Activated naive CD8-positive, alpha-beta T cell treated with anti-CD3 and anti-CD28 coated beads, Interleukin-2, amount 50 U/mL, for 16 hours (primary cell): ENCODE data around the gene RBFOX1.

Source experiments
- DNase-seq: peaks from one replicate; pipeline ENCODE4 v3.0.0-alpha.2; 2020; ENCODE audit warnings: low read depth, low spot score

Gene RBFOX1

DNA sequence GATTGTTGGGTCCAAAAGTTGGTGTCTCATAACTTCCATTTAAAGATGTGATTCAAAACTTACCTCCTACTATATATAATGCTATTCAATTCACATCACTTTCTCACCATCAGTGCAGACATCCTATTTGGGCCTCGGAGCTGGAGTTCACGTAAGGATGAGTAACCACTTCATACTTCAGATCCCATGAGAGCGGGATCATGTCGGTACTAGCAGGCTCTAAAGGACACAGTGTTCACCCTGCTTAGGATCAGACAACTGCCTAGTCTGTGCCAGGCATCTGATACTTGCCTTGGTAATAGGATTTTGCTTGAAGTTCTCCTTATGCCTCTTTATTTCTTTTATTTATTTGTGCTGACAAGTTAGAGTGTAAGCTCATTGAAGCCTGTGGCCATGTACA lies 39.5 kb downstream of the RBFOX1 start:
- DNase-seq: no peak

DNA sequence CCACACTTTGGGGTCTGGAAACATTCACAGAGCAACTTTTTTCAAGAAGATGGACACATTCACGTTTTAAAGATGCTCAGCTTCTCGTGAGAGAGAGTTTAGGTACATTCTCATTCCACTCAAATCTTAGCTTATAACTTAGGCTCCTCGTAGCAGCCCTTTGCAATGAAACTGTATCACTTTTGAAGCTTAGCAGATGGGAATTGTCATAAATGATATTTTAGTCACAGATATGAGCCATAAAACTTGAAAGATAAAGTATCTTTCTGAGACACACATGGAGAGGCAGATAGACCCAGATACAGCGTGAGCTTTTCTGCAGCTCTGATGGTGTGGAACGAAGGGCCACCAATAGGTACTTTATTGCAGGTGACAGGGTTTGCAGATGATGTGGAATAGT lies 41.1 kb downstream of the RBFOX1 start:
- DNase-seq: no peak

DNA sequence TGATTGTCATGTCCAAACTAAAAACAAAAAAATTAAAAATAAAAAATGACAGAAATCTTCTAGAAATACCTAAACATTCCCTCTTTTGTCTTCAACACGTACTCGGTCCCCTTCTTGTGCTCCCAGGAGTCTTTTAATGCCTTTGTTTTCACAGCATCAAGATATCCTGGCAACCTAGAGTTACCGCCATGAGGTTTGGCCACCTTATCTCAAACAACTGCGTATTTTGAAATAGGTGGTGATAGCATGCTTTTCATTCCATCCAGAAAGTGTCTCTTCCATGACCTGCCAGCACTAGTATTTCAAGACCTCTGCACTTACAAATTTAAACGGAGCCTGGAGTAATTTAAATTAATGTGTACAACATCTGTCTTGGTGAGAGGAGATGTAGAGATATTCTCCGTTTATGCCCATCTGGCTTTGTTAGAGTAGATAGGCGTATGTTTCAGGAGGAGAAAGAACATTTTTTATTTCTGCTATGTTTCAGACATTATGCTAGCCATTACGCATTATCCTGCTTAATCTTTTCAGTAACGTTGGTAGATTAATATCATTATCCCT lies 42.0 kb downstream of the RBFOX1 start:
- no peak for DNase-seq

DNA sequence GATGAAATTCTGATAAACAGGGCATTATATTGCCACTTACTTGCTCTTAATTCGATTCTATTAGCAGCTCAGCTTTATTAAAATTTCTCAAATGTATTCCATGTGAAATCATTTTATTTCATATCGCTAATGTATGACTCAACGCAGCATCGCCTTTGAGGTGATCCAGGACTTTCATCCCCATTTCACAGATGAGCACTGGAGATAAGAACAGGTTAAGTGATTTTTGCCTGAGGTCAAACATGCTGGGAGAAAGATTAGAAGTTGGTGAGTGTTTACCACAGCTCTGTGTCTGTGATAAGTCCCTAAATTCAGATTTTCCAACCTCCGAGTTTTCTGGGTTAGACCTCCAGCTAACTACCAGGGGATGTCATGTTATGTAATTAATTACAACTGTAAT lies 43.6 kb downstream of the RBFOX1 start:
- no peak for DNase-seq

- DNase-seq: no peak
Measured at GRCh38 chr16:7377231-7377630, 44.6 kb downstream of the RBFOX1 start.

DNA sequence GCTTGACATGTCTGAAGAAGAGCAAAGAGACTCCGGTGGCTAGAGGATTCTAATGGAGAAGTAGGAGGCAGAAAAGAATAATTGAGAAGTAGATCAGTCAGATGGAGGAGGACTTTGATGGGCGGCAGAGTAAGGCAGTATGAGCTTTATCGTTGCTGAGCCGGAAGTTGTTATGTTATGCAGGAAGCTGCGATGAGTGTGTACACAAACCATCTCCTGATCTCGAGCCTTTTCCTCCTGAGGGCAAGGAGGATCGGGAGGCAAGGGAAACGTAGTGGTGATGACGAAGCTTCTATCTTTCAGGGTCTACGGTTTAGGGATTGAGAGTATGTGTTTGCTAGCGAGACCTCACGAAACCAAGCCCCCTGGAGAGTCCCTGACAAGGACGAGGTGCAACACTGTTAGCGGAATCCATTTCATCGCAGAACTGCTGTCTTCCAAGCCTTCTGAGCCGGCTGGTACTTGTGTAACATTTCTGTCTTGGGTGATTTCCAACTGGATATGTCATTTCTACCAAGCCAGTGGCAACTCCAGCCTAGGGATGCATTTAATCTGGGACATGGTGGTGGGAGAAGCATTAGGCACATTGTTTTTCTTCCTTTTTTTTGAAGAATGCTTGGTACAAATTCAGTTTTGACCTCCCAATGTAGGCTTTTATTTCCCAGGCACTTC lies 45.5 kb downstream of the RBFOX1 start:
- DNase-seq: no peak

DNA sequence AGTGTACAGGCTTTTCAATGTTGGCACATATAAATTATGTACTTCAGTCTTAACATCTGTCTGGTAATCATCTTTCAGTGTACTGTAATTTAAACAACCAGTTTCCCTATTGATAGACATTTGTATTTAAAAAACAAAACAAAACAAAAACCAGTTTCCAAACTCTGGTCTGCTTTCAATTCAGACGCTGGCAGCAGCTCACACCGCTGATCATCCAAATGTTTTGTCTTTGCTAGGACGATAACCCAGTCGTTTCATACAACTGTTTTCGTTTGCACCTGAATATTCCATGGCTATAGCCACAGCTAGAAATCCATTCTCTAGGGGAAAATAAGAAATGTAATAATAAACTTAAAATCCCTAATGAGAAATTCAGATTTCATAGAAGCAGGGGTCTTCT lies 47.8 kb downstream of the RBFOX1 start:
- no peak for DNase-seq

DNA sequence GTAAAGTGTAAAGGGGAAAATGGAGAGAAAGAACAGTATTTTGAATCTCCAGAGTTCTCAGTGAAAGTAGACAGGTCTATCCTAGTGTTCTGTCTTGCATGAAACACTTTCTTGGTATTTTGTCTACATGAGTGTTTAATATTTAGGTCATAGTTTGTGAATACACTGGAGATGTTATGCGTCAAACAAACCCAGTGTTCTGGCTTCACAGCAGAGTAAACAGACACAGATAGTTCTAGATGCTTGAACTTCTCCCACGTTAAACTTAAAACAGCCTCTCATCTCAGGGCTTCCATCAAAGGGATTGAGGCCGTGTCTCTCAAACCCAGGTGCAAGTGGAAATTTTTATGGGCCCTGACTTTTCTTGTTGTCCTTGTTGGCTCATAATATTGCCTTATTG lies 48.3 kb downstream of the RBFOX1 start:
- DNase-seq: no peak

DNA sequence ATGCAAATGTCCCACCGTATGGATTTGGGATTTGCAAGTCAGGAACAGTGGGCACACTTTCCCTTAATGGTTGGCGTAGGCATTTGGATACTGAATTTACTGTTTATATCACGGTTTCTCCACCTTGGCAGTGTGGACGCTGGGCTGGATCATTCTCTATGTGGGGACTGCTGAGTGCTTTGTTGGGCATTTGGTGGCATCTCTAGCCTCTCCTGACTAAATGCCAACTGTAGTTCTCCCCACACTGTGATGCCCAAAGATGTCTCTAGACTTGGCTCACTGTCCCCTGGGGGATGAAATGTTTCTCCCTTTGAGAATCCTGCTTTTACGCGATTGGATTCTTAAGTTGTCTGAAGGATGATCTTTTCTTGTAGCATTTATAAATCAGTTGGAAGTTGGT lies 49.0 kb downstream of the RBFOX1 start:
- no peak for DNase-seq

DNA sequence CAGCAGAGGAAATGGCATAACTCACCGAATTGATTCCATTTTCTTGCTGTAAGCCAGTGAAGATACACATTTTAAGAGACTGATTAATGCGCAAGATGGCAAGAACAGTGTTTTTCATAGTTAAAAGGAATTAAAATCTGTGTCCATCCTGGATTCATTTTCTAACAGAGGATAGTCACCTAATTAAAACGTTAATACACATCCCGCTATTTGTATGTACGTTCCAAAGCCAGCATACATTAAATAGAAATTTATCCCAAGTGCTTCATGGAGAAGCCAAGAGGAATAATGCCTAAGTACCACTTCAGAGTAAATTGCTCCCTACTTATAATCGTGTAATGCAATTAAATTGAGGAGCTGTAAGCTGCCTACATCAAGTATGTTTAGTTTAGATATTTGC lies 49.9 kb downstream of the RBFOX1 start:
- no peak for DNase-seq

GRCh38 chr16:7390974-7391373 lies 58.3 kb downstream of the RBFOX1 start:
- DNase-seq: no peak

GRCh38 chr16:7391694-7392093 lies 59.0 kb downstream of the RBFOX1 start:
- DNase-seq: no peak

GRCh38 chr16:7392206-7392605 lies 59.6 kb downstream of the RBFOX1 start:
- no peak for DNase-seq

DNA sequence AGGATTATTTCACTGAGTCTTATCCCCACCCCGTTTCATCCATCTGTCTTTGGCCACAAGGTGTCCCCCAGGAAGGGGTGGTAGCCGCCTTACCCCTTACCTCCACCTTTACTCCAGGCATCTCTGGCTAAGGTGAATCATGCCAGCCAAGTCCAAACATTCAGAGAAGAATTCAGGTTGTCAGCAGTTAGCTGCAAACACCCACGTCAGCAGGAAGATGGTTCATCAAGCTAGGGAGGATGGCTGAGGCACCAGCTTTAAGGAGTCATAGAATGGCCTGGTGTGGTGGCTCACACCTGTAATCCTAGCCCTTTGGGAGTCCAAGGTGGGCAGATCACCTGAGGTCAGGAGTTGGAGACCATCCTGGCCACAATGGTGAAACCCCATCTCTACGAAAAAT lies 61.0 kb downstream of the RBFOX1 start:
- no peak for DNase-seq

DNA sequence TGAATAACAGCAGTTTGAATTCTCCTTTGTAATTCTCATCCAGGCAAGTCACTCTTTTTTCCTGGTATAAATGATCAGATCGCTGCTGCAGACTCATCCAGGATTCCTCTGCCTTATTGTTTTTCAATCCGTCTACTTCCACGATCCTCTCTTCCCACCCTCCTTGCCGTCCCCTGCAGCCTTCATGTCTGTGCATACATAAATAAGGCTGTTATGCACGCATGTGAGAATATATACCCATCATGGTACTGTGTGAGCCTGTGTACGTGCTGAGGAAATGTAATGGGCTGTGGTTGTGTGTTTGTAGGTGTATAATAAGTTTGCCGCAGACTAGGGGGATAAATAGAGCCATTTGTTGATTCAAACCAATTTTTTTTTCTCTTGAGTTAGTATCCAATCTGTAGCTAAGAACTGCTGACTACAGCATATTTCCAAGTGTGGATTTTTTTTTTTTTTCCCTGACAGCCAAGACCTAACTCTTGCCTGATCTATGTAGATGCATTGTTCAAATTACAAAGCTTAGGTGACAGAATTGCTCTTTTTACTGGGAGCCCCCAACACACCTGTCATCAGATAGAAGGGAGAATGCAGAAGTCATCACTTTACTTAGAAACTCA lies 62.2 kb downstream of the RBFOX1 start:
- DNase-seq: no peak

- DNase-seq: no peak
Measured at GRCh38 chr16:7397901-7398300, 65.3 kb downstream of the RBFOX1 start.

GRCh38 chr16:7398536-7398935 lies 65.9 kb downstream of the RBFOX1 start:
- DNase-seq: no peak

- no peak for DNase-seq
Measured at GRCh38 chr16:7399296-7399695, 66.7 kb downstream of the RBFOX1 start.

DNA sequence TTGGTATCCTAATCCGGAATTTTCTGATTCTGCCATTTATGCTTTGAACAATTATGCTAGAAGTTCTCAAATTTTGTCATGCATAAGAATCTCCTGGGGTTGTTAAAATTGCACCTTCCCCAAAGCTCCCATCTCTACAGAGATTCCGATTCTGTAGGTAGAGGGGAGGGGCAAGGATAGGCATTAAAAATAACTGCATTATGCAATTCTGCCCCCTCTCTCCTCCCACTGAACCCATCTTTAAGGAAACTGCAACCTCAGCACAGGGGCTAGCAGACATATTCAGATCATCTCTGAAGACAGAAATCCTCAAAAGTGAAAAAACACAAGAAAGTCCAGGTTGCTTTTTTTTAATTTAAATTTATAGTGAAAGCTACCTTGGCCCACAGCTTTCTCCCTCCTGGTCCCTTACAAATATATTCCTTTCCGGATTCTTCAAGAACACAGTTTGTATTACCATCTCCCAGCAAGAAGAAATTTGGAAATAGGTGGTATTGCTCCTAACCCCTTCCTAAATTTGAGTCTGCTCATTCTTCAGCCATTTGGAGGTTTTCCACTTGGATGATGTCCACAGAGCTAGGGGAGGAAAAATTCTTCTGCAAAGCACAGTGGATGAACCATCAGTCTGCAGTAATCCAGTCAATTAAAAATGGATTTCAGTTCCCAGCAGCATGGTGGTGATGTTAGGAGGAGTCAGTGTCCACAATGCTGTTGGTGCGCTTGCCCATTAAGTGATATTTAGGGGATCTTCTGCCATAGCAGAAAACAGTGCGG lies 67.7 kb downstream of the RBFOX1 start:
- no peak for DNase-seq

DNA sequence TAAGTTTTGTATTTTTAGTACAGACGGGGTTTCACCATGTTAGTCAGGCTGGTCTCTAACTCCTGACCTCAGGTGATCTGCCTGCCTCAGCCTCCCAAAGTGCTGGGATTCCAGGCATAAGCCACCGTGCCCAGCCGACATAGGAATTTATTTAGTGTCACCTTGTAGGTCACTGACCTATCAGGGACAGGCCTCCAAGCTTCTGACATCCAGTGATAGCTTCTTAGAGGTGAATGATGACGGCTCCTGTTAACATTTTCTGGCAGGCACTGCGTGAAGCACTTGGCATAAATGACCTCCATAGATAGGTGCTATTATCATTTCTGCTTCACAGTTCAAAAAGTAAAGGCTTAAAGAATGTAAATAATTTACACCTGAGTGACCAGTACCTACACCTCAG lies 71.6 kb downstream of the RBFOX1 start:
- DNase-seq: no peak

DNA sequence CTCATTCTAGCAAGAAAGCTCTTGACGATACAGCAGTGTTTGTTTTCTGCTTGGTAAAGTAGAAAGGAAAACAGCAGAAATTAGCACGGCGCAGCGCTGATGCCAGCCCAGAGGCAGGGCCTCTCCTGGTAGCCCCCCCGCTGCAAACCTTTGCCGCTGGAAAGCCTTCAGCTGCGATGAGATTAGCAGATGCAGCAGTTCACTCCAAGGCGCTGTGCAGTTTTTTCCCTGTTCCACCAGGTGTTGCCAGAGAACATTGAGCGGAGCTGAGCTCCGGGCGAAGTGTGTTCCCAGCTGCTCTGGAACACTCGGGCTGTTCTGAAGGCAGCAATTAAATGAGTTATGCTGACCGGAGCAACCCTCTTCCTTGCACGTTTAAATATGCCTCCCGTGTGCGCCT lies 72.5 kb downstream of the RBFOX1 start:
- DNase-seq: no peak

GRCh38 chr16:7408700-7409365 lies 76.2 kb downstream of the RBFOX1 start:
- no peak for DNase-seq
